Smooth muscle cell (in vitro differentiated cells): ENCODE results near the gene KLHL5. TPM values are rescaled to one million over a fixed set of nuclear protein-coding genes. Genes with fewer than 3 reads are reported as not detected.

Source experiments
- DNase-seq: peaks from one replicate; lab custom pipeline; 2025; ENCODE audit not compliant: unreplicated experiment; lab: John Stamatoyannopoulos, UW
- H2AFZ ChIP-seq: fragments of 200-600 bp; sonication (generic); 2 replicates; pipeline ENCODE4 v1.6.0; 2016; ENCODE audit warnings: antibody characterized with exemption, low read depth, mild to moderate bottlenecking
- H3F3A ChIP-seq: fragments of 200-600 bp; sonication (generic); 2 replicates; pipeline ENCODE4 v1.6.0; 2017; ENCODE audit warnings: antibody characterized with exemption, low read depth
- H3K27ac ChIP-seq: fragments of 200-600 bp; sonication (generic); 2 replicates; pipeline ENCODE4 v1.5.1; 2016; ENCODE audit warnings: low read depth, mild to moderate bottlenecking
- H3K27me3 ChIP-seq: fragments of 200-600 bp; sonication (generic); 2 replicates; pipeline ENCODE4 v1.6.1; 2016; ENCODE audit warnings: low read depth, mild to moderate bottlenecking
- H3K36me3 ChIP-seq: fragments of 200-600 bp; sonication (generic); 2 replicates; pipeline ENCODE4 v1.5.1; 2016; ENCODE audit warnings: low read depth
- H3K4me1 ChIP-seq: fragments of 200-600 bp; sonication (generic); 2 replicates; pipeline ENCODE4 v1.5.1; 2016; ENCODE audit warnings: low read depth
- H3K4me2 ChIP-seq: fragments of 200-600 bp; sonication (generic); 2 replicates; pipeline ENCODE4 v1.6.0; 2016; ENCODE audit warnings: mild to moderate bottlenecking
- H3K4me3 ChIP-seq: fragments of 200-600 bp; sonication (generic); 2 replicates; pipeline ENCODE4 v1.5.1; 2016; ENCODE audit warnings: mild to moderate bottlenecking
- H3K79me2 ChIP-seq: fragments of 200-600 bp; sonication (generic); 2 replicates; pipeline ENCODE4 v1.6.0; 2016; ENCODE audit warnings: low read depth, mild to moderate bottlenecking
- H3K9ac ChIP-seq: fragments of 200-600 bp; sonication (generic); 2 replicates; pipeline ENCODE4 v1.6.0; 2016; ENCODE audit warnings: low read depth
- H3K9me3 ChIP-seq: fragments of 200-600 bp; sonication (generic); replicated peaks from 2 replicates; pipeline ENCODE4 v1.5.1; 2016; ENCODE audit warnings: low read depth
- H4K20me1 ChIP-seq: fragments of 200-600 bp; sonication (generic); 2 replicates; pipeline ENCODE4 v1.6.0; 2016; ENCODE audit warnings: low read depth
- WGBS: methylation state at CpG from one replicate; pipeline ENCODE4 v1.1.7; 2016; ENCODE audit warnings: low lambda C conversion rate; 5-methylcytosine and 5-hydroxymethylcytosine counted together
- polyA plus RNA-seq: library from polyadenylated mRNA; unstranded; fragments of >200 nt; fragmentation: Nextera tagmentation; extraction: Ambion mirVana; gene quantifications from 2 replicates; pipeline ENCODE4 v1.2.1, GENCODE V29; 2016
- total RNA-seq: library from RNA; depleted of rRNA; stranded (reverse); fragments of >200 nt; gene quantifications from 2 replicates; pipeline ENCODE4 v1.2.3, GENCODE V29; 2014
- TF ChIP-seq, protein P1 (sequence below): fragments of 200-600 bp; sonication (generic); IDR thresholded peaks from 2 replicates; pipeline ENCODE4 v1.5.1; 2017; ENCODE audit warnings: borderline replicate concordance, mild to moderate bottlenecking, antibody characterized with exemption; ENCODE audit not compliant: insufficient read depth, poor library complexity, severe bottlenecking

Gene KLHL5
- total and polyA plus RNA-seq, 2 experiments from 2014 or later, result 31.9 to 34.7 TPM

DNA sequence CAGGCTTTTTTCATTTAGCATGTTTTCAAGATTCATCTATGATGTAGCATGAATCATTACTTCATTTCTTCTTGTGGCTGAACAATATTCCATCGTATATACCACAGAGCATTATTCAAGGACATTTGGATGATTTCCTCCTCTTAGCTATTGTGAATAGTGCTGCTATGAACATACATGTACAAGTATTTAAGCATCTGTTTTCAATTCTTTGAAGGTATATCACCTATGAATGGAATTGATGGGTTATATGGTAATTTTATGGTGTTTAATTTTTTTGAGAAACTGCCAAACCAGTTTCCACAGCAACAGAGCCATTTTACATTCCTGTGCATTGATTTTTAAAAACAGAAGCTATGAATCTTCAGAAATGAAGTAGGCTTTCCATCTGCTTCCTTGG, 84.2 kb downstream of the KLHL5 start:
- H3K36me3 ChIP-seq, result no peaks in the 10 kb centered on the region
- H3K27me3 ChIP-seq, result no peaks in the 10 kb centered on the region
- no peaks in the 10 kb centered on the region for H3K79me2 ChIP-seq
- H3K4me1 ChIP-seq, result no peaks in the 10 kb centered on the region
- no peak overlapping the region for H3K27ac ChIP-seq
- H3K9me3 ChIP-seq, result no peaks in the 10 kb centered on the region
- TF ChIP-seq, protein P1, sequence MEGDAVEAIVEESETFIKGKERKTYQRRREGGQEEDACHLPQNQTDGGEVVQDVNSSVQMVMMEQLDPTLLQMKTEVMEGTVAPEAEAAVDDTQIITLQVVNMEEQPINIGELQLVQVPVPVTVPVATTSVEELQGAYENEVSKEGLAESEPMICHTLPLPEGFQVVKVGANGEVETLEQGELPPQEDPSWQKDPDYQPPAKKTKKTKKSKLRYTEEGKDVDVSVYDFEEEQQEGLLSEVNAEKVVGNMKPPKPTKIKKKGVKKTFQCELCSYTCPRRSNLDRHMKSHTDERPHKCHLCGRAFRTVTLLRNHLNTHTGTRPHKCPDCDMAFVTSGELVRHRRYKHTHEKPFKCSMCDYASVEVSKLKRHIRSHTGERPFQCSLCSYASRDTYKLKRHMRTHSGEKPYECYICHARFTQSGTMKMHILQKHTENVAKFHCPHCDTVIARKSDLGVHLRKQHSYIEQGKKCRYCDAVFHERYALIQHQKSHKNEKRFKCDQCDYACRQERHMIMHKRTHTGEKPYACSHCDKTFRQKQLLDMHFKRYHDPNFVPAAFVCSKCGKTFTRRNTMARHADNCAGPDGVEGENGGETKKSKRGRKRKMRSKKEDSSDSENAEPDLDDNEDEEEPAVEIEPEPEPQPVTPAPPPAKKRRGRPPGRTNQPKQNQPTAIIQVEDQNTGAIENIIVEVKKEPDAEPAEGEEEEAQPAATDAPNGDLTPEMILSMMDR, result no peak
- no peak overlapping the region for H2AFZ ChIP-seq
- 92% methylated on average over 1 of the region's 1 CpG for WGBS
- no peak overlapping the region for H3K9ac ChIP-seq
- no peaks in the 10 kb centered on the region for H4K20me1 ChIP-seq
- no peak overlapping the region for H3K4me3 ChIP-seq
- H3F3A ChIP-seq, result no peaks in the 10 kb centered on the region
- H3K4me2 ChIP-seq, result no peak overlapping the region
- DNase-seq, result no peak

DNA sequence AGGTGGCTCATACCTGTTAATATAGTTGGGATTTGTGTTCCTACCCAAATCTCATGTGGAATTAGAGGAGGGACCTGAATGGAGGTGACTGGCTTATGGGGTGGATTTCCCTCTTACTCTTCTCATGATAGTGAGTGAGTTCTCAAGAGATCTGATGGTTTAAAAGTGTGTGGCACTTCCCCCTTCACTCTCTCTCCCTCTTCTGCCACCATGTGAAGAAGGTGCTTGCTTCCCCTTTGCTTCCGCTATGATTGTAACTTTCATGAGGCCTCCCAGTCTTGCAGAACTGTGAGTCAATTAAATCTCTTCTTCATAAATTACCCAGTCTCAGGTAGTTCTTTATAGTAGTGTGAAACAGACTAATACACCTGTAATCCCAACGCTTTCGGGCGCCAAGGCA, 92.0 kb downstream of the KLHL5 start:
- H2AFZ ChIP-seq, result no peak overlapping the region
- no peak for DNase-seq
- 99% methylated on average over 4 of the region's 4 CpGs for WGBS
- no peak overlapping the region for H3K27ac ChIP-seq
- H3F3A ChIP-seq, result no peaks in the 10 kb centered on the region
- no peaks in the 10 kb centered on the region for H3K27me3 ChIP-seq
- TF ChIP-seq, protein P1, result no peak
- H3K36me3 ChIP-seq, result no peaks in the 10 kb centered on the region
- no peaks in the 10 kb centered on the region for H3K4me1 ChIP-seq
- H3K79me2 ChIP-seq, result no peaks in the 10 kb centered on the region
- no peaks in the 10 kb centered on the region for H3K9me3 ChIP-seq
- no peak overlapping the region for H3K4me2 ChIP-seq
- H3K9ac ChIP-seq, result no peak overlapping the region
- H4K20me1 ChIP-seq, result no peaks in the 10 kb centered on the region
- H3K4me3 ChIP-seq, result no peak overlapping the region

DNA sequence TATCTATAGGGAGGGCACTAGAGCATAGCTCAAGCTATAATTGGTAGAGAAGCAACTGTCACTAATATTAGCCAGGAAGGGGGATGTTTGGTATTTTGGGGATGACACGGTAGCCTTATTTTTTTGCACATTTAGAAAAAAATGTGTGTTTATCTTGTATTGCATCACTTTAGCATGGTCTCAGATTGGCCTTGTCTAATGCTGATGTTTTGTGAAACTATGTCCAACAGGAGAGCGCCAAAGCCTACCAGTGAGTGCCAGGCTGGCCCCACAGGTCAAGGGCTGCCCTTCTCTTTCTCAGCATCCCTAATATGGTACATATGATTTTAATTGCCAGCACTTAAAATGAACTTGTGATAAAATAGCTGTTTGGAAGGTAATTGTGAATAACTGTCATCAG, 95.5 kb downstream of the KLHL5 start:
- no peak for DNase-seq
- Histone ChIP-seq H3K4me3 (no peak overlapping the region), H3K9ac (no peak overlapping the region), H2AFZ (no peak overlapping the region), H3F3A (no peaks in the 10 kb centered on the region), H3K9me3 (no peaks in the 10 kb centered on the region), H3K79me2 (no peaks in the 10 kb centered on the region), H4K20me1 (no peaks in the 10 kb centered on the region), H3K27ac (no peak overlapping the region), H3K4me2 (no peak overlapping the region), H3K36me3 (no peaks in the 10 kb centered on the region), H3K4me1 (no peaks in the 10 kb centered on the region), H3K27me3 (no peaks in the 10 kb centered on the region)
- whole genome bisulfite sequencing, result 95% methylated on average over 2 of the region's 2 CpGs
- TF ChIP-seq, protein P1, result no peak

DNA sequence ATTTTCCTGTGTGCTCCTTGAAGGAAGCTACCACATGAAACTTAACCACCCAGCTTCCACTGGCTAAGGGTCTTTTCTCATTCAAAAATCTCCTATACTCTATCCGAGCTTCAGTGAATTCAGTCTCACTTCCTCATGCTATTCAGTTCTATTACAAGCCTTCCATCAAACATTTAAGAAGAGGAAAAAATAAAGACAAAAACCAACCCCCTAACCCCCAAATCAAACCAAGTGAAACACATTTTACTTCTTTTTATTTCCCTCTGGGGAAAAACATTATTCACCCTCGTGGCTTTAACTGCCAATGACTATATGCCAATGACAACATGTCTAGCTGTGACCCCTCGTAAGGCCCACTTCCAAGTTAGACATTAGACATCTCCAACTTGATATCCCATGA, 104.1 kb downstream of the KLHL5 start:
- no peak for DNase-seq
- TF ChIP-seq, protein P1, result no peak
- no peak overlapping the region for H3K9ac ChIP-seq
- 77% methylated on average over 3 of the region's 3 CpGs for WGBS
- H3K4me2 ChIP-seq, result no peak overlapping the region
- no peaks in the 10 kb centered on the region for H4K20me1 ChIP-seq
- H2AFZ ChIP-seq, result no peak overlapping the region
- H3K4me3 ChIP-seq, result no peak overlapping the region
- no peaks in the 10 kb centered on the region for H3K36me3 ChIP-seq
- no peaks in the 10 kb centered on the region for H3K4me1 ChIP-seq
- no peaks in the 10 kb centered on the region for H3K9me3 ChIP-seq
- H3F3A ChIP-seq, result no peaks in the 10 kb centered on the region
- H3K27ac ChIP-seq, result no peak overlapping the region
- no peaks in the 10 kb centered on the region for H3K27me3 ChIP-seq
- H3K79me2 ChIP-seq, result no peaks in the 10 kb centered on the region
